GM21619 (cell line): Measurements from ENCODE around the gene PRDM1.

ENCODE experiments used
- ATAC-seq: cut with Tn5 transposase; IDR thresholded peaks from one replicate; pipeline ENCODE4 v1.9.1; 2021; ENCODE audit not compliant: unreplicated experiment

The PRDM1 gene

GRCh38 chr6:106114492-106114891 lies 28.4 kb downstream of the PRDM1 start:
- ATAC-seq = peak; percentile 85

GRCh38 chr6:106115286-106115685 lies 29.1 kb downstream of the PRDM1 start:
- ATAC-seq = no peak

- no peak for ATAC-seq
Measured at GRCh38 chr6:106116125-106116832, 30.1 kb downstream of the PRDM1 start.

DNA sequence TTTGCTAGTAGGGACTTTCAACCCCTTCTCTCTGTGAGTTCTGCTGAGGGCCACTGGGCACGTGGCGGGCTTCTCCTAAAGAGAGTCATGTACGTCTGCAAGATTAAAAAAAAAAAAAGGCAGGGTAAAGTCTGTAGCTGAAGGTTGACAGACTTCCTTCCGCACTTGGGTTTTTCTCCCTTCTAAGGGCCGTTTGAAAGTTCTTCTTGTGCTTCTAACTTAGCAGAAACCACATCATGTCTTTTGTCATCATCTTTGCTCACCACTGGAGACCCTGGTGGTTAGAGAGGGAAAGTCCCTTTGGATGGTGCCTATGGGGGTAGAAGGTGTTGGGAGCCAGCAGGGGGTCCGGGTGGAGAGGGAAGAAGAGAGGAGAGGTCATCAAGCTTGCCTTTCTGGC lies 31.4 kb downstream of the PRDM1 start:
- ATAC-seq = peak; percentile 39

GRCh38 chr6:106118835-106119431 lies 32.8 kb downstream of the PRDM1 start:
- no peak for ATAC-seq

DNA sequence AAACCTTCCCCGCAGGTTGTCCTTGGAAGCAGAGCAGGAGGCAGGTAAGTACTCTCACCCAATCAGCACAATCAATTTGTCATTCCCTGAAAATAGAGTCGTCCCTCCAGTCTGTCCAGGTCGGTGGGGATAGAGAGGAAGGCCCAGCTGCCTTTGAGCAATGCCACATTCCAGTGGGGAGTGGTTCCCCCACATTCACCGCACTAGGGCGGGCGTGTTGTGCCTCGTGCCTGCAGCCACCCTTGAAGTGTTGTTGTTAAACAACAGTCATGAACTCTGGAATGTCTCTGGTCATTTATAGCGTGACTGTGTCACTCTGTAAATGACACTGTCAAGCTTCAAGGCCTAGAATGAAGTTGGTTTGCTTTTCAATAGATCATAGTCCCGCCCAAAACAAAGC lies 33.4 kb downstream of the PRDM1 start:
- ATAC-seq = no peak

DNA sequence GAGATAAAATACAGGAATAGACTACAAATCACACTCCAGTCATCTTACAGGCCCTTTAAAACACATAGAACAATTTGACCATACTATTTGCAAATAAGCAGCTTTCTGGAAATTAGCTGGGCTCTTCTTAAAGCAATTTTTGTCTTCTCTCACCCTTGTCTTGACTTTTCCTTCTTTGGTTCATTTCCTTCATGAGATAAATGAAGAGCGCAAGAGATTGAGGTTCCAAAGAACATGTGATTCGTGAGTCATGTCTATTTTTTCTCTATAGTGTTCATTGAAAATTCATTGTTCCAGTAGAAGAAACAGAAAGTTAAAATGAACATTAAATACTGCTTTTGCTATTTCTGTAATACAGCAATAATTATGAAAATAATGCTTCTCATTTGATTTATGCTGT lies 33.9 kb downstream of the PRDM1 start:
- no peak for ATAC-seq

GRCh38 chr6:106120406-106120805 lies 34.3 kb downstream of the PRDM1 start:
- no peak for ATAC-seq

DNA sequence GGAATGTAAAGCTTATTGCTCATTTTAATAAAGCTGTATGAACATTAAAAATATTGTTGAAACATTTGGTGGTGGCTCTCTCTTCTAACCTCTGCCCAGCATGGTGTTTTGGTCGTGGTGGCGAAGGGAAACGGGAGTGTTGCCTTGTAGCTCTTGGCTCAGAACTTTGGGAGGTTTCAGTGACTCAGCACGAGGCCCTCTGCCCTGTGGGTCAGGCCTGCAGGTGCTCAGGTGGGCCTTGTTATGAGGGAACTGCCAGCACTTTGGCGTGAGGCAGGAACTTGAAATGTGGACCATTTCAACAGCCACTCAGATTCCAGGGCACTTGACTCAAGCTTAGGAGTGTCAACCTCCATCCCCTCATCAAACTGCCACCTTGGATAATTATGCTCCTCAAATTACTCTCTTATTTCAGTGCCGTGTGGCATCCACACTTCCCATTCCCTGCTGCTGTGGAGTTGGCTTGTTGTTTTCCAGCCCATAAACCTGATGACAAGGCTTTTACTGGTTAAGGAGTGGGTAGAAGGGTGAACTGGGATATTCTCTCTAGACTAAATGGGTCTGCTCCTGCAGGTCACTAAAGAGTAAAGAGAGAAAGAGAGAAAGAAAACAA lies 36.3 kb downstream of the PRDM1 start:
- ATAC-seq = no peak

GRCh38 chr6:106122938-106123656 lies 37.0 kb downstream of the PRDM1 start:
- ATAC-seq = no peak

DNA sequence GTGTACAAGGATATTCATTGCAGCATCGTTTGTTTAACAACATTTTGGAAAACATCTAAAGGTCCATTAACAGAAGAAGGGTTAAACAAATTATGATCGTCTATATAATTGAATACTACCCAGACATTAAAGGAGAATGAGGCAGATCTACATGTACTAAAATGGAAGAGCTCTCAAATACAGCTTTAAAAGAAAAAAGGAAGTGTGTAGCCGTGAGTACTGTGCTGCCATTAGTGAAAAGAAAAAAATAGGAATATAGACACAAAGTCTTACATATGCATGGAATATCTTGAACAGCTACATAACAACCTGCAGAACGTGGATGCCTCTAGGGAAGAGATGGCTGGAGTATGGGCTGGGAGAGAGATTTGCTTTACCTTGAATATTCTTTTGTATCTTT lies 37.9 kb downstream of the PRDM1 start:
- ATAC-seq = no peak

DNA sequence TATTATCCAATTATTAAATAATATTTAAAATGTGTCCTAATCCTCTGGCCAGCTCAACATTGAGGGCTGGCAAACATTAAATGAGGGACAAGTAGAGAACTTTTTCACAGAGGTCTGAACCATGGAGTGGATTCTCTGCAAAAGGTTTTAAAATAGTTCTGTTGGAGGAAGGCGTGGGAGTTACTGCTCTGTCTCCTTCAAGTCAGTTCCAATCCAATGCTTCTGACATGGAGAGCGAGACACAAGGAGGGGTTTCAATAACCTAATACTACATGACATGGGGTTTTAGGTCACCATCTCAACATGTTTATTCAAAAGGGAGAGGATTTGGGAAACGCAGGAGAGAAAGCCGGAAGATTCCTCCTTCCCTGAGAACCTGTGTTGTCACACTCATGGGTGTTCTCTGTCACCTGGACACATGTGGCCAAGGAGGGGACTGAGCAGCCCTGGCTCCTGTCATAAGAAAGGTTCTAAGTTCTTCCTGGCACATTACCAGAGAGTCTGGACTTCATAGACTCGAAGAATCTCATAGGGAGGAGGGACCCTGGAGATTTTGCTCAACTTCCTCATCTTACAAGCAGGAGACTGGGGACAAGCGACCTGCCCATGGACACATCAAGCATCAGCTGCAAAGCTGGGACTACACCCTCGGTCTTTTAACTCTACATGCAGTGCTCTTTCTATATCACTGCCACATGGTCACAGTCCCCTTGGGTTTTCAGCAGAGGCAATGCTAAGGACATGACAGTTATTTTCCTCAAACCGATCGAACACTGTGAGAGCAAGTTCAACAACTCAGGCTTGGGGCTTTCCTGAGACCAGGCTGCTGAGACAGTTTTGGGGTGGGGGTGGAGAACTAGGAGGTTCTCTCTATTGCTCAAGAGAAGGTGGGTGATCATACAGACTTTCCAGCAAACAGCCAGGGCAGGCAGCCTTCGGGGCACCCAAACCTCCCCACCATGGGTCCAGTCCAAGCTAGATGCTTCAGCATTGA lies 38.6 kb downstream of the PRDM1 start:
- no peak for ATAC-seq

- ATAC-seq = peak; percentile 55
Measured at GRCh38 chr6:106125925-106126435, 39.8 kb downstream of the PRDM1 start.

- peak; percentile 1 for ATAC-seq
Measured at GRCh38 chr6:106126482-106126881, 40.3 kb downstream of the PRDM1 start.

DNA sequence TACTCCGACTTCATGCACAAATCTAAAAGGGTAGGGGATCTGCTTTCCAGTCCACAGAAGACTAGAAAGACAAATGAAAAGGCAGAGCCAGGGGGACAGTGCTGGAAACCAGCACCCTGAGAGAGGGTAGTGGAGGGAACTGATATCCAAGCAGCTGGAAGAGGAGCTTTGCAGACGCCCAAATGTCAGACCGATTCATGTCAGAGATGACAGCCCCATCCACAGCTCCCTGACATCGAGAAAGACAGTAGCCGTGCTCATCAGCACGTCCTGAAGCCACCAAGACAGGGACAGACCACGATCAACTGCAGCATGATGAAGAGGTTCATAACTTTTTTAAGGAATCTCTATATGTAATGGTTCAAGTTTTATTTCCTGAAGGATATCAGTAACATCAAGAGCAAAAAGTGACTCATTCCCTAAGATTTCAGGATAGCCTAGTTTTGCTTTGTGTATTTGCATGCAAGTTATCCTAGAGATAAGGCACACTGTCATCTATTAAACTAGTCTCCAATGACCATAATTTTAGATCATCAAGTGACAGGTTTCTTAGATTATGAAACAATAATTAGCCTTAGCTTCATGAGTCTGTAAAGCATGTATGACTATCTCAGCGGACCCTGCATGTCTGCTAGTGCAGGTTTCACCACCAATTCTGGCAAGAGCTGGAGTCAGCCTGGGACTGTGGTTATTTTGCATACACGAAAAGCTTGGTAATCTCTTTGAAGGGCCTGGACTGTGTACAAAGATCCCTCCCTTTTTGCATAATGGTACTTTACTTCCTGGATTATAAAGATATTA lies 43.0 kb downstream of the PRDM1 start:
- ATAC-seq = no peak

DNA sequence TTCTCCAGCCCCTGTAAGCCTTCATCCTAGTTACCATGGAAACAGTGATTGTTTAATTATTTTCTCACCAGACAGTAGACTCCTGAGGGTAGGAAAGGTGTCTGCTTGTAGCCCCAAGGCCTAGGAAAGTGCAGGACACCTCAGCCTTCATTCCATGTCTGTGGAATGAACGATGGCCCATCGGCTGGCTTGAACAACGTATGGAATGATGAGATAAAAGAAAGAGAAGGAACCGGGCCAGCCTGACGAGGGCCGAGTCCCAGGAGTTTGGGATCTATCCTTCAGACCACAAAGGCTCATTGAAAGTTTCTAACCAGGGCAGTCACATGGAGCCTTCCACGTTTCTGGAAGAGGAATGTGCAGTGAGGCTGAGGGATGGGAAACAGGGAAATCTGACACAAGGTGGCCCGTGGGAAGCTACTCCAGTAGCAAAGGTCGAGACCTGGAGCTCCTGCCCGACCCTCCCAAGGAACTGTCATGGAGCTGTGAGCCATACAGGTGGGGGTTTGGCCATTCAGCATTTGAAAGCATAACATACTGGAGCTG lies 46.1 kb downstream of the PRDM1 start:
- no peak for ATAC-seq

DNA sequence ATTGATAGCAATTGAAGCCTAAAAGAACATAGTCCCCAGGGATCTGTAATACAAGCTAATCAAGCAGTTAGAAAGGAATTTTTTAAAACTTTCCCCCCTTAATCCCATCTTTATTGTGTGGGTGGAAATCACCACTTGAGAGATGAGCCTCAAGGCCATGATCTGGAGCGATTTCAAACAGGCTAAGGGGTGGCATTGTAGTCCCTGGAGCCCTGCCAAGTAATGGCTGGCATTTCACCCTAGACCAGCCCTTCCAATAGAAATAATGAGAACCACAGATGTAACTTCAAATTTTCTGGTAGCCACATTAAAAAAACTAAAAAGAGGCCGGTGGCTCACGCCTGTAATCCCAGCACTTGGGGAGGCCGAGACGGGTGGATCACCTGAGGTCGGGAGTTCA lies 46.9 kb downstream of the PRDM1 start:
- no peak for ATAC-seq

- ATAC-seq = no peak
Measured at GRCh38 chr6:106134087-106134770, 48.1 kb downstream of the PRDM1 start.
